Endothelial cell (in vitro differentiated cells): ENCODE data around the gene PLXNB3. TPM values are rescaled to one million over a fixed set of nuclear protein-coding genes. Genes with fewer than 3 reads are reported as not detected.

Experiments used
- DNase-seq: peaks from one replicate; pipeline ENCODE4 v3.0.0; 2021; ENCODE audit warnings: low spot score
- H3K27ac Mint-ChIP-seq: one replicate; pipeline ENCODE4 v1.8.0; 2021; ENCODE audit warnings: mixed read lengths, inconsistent platforms; ENCODE audit not compliant: unreplicated experiment
- H3K27me3 Mint-ChIP-seq: one replicate; pipeline ENCODE4 v1.8.0; 2021; ENCODE audit warnings: mild to moderate bottlenecking, moderate library complexity, mixed read lengths, inconsistent platforms; ENCODE audit not compliant: unreplicated experiment
- H3K36me3 Mint-ChIP-seq: one replicate; pipeline ENCODE4 v1.8.0; 2021; ENCODE audit warnings: mild to moderate bottlenecking, low read depth, mixed read lengths, inconsistent platforms; ENCODE audit not compliant: unreplicated experiment
- H3K4me1 Mint-ChIP-seq: one replicate; pipeline ENCODE4 v1.8.0; 2021; ENCODE audit warnings: mild to moderate bottlenecking, mixed read lengths, inconsistent platforms; ENCODE audit not compliant: unreplicated experiment
- H3K4me3 Mint-ChIP-seq: one replicate; pipeline ENCODE4 v1.8.0; 2021; ENCODE audit warnings: mild to moderate bottlenecking, mixed read lengths, inconsistent platforms; ENCODE audit not compliant: unreplicated experiment
- H3K9me3 Mint-ChIP-seq: one replicate; pipeline ENCODE4 v1.8.0; 2021; ENCODE audit warnings: mixed read lengths, inconsistent platforms; ENCODE audit not compliant: unreplicated experiment
- total RNA-seq: library from RNA; stranded (reverse); fragmentation: NEBNext Ultra II Directional; extraction: Animal tissue kit (Norgen Biotek cat#: 25700); gene quantifications from one replicate; pipeline ENCODE4 v1.2.1, GENCODE V29; 2021; ENCODE audit not compliant: unreplicated experiment
- TF ChIP-seq, protein P1 (sequence below): fragments of 200-600 bp; sonication (generic); IDR thresholded peaks from one replicate; pipeline ENCODE4 v1.5.0; 2021; ENCODE audit warnings: antibody characterized with exemption; ENCODE audit not compliant: unreplicated experiment

The PLXNB3 gene
- total RNA-seq, 1 donor from 2014 or later = 11.2 TPM

DNA sequence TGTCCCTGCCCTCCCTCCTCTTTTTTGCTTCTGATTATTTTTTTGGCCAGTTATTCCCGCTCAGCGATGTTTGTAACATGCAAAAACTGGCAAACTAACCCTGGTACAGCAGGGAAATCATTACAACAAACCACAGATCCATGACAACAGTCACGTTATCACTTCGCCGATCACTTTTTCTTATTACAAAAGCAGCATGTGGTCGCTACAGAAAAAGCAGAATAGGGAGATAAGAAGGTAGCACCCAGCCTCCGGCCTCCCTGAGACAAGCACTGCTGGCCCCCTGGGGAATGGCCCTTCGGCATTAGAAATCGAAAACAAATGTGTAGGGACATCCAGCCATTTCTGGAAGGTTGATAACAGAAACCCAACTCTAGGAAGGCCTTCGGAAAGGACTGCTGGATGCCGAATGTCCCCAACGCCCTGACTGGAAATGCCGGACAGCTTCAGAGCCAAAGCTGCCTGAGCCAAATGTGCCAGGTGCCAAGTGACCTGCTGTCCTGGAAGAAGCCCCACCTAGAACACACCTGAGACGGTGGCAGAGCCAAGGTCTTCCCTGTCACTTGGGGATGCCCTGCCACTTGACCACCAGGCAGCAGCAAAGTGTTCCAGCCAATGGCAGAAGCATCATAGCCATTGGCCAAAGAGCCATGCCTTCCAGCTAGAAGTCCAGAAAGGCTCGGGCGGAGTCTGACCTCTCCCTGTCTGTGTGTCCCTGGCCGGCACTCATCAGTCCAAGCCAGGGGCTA, 27.2 kb downstream of the PLXNB3 start:
- TF ChIP-seq, protein P1, sequence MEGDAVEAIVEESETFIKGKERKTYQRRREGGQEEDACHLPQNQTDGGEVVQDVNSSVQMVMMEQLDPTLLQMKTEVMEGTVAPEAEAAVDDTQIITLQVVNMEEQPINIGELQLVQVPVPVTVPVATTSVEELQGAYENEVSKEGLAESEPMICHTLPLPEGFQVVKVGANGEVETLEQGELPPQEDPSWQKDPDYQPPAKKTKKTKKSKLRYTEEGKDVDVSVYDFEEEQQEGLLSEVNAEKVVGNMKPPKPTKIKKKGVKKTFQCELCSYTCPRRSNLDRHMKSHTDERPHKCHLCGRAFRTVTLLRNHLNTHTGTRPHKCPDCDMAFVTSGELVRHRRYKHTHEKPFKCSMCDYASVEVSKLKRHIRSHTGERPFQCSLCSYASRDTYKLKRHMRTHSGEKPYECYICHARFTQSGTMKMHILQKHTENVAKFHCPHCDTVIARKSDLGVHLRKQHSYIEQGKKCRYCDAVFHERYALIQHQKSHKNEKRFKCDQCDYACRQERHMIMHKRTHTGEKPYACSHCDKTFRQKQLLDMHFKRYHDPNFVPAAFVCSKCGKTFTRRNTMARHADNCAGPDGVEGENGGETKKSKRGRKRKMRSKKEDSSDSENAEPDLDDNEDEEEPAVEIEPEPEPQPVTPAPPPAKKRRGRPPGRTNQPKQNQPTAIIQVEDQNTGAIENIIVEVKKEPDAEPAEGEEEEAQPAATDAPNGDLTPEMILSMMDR = no peak
- Mint-ChIP-seq H3K4me1 (peaks cover 5% of the 10 kb centered on the region), H3K36me3 (peaks cover 5% of the 10 kb centered on the region), H3K9me3 (no peaks in the 10 kb centered on the region), H3K27ac (no peak overlapping the region), H3K27me3 (peaks cover 1% of the 10 kb centered on the region), H3K4me3 (no peak overlapping the region)
- DNase-seq = no peak

DNA sequence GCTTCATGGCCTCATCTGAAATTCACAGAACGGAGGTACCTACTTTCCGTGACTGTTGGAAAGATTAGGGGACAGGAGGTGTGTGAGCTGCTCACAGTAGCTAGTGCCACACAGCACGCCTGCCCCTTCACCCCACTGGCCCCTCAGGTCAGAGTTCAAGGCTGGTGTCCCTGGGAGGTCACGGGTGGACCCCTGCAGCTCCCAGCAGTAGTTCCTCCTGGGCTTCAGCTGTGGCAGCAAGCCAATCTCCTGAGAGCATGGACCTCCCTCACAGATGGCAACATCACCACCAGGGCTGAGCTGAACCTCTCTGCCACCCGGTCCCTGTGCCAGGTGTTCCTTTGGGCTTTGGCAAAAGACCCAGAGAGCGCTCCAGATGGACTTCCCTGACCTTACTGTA, 28.3 kb downstream of the PLXNB3 start:
- Mint-ChIP-seq H3K27ac (no peak overlapping the region), H3K9me3 (no peaks in the 10 kb centered on the region), H3K27me3 (peaks cover 1% of the 10 kb centered on the region), H3K36me3 (no peaks in the 10 kb centered on the region), H3K4me3 (no peak overlapping the region), H3K4me1 (peaks cover 5% of the 10 kb centered on the region)
- no peak for DNase-seq
- TF ChIP-seq, protein P1 = no peak

DNA sequence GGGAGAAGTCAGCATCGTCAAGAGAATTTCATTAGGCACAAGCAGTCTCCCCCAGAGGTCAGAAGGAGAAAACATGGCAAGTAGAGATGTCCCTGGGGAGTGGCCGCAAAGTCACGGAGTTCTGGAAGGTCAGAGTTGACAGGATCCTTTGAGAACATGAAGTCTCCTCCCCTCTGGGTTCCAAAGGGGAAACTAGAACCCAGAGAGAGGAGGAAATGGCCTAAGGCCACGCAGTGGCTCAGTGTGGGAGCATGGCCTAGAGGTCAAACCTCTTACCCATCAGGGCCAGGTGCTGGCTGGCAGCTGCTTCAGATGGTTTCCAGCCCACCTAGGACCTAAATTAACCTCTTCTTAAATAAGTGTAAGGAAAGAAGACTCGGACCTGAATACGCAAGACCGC, 29.2 kb downstream of the PLXNB3 start:
- Mint-ChIP-seq H3K27me3 (peaks cover 3% of the 10 kb centered on the region), H3K9me3 (no peaks in the 10 kb centered on the region), H3K36me3 (no peaks in the 10 kb centered on the region), H3K4me1 (peaks cover 5% of the 10 kb centered on the region), H3K4me3 (peak overlapping the region; percentile 92), H3K27ac (peak overlapping the region; percentile 81)
- TF ChIP-seq, protein P1 = no peak
- DNase-seq = no peak

DNA sequence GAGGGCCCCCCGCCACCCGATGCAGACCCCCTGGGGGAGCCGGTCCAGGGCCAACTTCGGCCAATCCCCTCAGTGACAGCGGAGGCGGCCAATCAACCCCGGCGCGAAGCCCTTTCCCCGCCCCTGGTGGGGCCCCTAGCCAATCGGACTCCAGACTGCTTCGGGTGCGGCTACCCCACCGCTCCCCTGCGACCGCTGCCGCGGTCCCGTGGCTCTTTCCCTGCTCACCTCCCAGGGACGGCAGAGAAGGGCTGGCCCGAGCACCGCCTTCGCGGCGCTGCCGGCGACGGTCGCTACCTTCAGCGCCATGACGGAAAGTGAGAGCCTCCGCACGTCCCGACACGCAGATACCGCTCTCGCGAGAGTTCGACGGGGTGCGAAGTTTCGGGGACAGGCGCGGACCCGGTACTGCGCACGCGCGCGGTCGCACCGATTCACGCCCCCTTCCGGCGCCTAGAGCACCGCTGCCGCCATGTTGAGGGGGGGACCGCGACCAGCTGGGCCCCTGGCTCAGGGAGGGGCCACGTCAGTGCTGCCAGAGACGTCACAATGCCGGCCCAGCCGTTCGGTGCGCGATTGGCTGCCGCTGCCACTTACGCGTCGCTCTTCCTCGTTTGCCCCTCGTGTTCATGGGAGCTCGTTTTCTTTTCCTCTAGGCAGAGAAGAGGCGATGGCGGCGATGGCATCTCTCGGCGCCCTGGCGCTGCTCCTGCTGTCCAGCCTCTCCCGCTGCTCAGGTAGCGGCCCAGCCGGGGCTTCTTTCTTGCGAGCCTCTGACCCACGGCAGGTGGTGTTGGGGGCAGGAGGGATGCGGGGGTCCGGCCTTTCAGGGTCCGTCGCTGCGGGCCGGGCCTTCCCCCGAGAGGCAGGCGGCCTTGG, 30.2 kb downstream of the PLXNB3 start, which contains the start of the genes IDH3G and SSR4:
Gene IDH3G, minus strand, starts transcription at position 358 of the 879 bp plus-strand sequence. Its CDS starts 49 bp downstream, at position 309.
Gene SSR4, plus strand, starts transcription at position 651 of the 879 bp plus-strand sequence. Its CDS starts 20 bp downstream, at position 671.
- H3K4me3 Mint-ChIP-seq = peak within 1 kb of the TSS; percentile 95
- H3K27me3 Mint-ChIP-seq = peaks cover 3% of the 10 kb centered on the region
- TF ChIP-seq, protein P1 = no peak
- peaks cover 5% of the 10 kb centered on the region for H3K4me1 Mint-ChIP-seq
- H3K27ac Mint-ChIP-seq = peak within 1 kb of the TSS; percentile 81
- peak; percentile 90 for DNase-seq
- no peaks in the 10 kb centered on the region for H3K9me3 Mint-ChIP-seq
- no peaks in the 10 kb centered on the region for H3K36me3 Mint-ChIP-seq
